ENCODE measurements around the gene C1orf174.

DNA sequence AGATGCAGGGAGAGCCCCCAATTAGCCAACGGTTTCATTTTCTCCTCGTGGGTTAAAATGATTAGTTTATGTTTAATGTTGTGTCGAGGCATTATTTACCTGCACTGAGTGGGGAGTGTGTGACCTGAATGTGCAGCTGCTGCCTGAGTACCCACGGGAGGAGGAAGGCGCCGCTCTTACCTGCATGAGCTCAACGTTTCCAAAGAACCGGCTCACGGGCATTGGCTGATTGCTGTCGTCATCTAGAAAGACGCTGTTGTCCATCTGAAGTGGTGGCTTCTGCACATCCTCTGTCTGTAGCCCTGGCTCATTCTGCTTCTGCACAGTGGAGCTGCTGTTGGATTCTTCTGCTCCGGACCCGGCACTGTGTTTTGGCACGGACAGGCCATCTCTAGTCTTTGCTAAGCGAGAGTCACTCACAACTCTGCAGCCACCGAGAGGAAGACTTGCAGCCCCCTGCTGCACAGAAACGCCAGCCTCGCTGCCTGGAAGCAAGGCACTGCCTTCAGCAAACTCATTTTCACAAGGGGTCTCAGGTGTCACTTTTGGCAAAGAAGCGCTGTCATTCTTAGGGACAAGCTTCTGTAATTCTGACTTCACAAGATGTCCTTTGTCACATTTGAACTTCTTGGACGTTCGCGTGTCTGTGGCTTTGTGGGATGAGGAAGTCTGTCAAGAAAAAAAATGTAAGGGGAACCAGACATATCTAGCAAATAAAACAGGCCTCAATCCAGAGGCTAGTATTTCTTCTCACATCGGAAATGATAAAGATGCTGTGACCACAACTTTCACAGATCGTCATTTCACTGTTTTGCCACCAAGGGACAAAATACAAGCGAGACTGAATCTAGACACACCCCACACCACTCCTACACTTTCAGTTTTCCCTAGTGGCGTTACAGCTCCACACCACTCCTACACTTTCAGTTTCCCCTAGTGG lies 9.4 kb downstream of the C1orf174 start:
- TF ChIP-seq POLR2AphosphoS5 (IDR thresholded peaks at IDR 0.05; ENCODE audit: low read depth, low read length) (no peak), TAF1 (IDR thresholded peaks at IDR 0.05; ENCODE audit: low read depth, low read length) (no peak), POLR2A (IDR thresholded peaks at IDR 0.05; ENCODE audit: low read depth, low read length) (no peak), POU2F2 (IDR thresholded peaks at IDR 0.05; ENCODE audit: low read depth, low read length) (no peak), PAX5 (IDR thresholded peaks at IDR 0.05; ENCODE audit: insufficient read depth, low read length, severe bottlenecking) (no peak)
